Suprapubic skin (tissue), 3 donors: ENCODE results near the gene KLHL20.

Experiments used
- CTCF ChIP-seq, 2 donors: fragments of 200-600 bp in 1 of 2; fragments of 450-650 bp in 1 of 2; sonication (generic) in 1 of 2; IDR thresholded peaks; one replicate each; pipeline ENCODE4 v1.5.1; 2016 to 2019; ENCODE audit warnings: antibody characterized with exemption in 2 of 2, mild to moderate bottlenecking in 1 of 2, moderate library complexity in 1 of 2
- POLR2A ChIP-seq, 2 donors: fragments of 450-650 bp; IDR thresholded peaks; one replicate each; pipeline ENCODE4 v1.6.1; 2017; ENCODE audit warnings: antibody characterized with exemption in 2 of 2, mild to moderate bottlenecking in 2 of 2, moderate library complexity in 2 of 2

- TF ChIP-seq CTCF (IDR thresholded peaks at IDR 0.05) (no peak), POLR2A (IDR thresholded peaks at IDR 0.05) (no peak)
These were observed 44.2 kb downstream of the KLHL20 start for GRCh38 chr1:173758980-173759379.
